Measurements from ENCODE around the gene PWWP2B.

The PWWP2B gene

DNA sequence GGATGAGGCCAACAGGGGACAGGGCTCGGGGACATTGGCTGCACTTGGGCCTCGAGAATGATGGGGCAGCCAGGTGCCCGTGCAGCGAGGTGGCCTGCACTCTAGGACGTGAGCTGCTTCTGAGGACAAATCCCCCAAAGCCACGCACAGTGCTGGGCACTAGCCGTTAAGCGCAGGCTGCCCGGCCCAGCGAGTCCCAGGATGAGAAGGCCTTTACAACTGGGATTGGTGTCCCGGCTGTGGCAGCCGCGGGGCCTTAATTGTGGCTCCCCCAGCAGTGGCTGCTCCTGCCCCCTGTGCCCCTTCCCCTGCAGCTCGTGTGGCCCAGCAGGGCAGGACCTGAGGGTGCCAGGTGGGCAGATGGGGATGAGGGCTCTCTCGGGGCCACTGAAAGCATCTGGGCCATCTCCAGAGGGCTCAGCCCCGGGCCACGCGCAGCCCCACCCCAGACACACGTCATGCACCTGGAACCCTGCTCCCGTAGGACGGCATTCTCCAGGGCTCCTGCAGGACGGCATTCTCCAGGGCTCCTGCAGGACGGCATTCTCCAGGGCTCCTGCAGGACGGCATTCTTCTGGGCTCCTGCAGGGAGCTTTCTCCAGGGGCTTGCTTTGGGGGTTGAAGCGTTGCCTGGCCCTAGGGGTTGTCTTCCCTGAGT, 6.6 kb downstream of the PWWP2B start:
- peaks cover 4% of the 10 kb centered on the region; the same call in 1 of the 2 replicates for H3K79me2 ChIP-seq (ENCODE audit: control insufficient read depth, low read length)
- H3K27ac ChIP-seq (ENCODE audit: low read depth, low read length) = no peak overlapping the region
- no peak for TF ChIP-seq EZH2phosphoT487 (IDR thresholded peaks at IDR 0.05; ENCODE audit: borderline replicate concordance, low read length)
- TF ChIP-seq, protein P1, sequence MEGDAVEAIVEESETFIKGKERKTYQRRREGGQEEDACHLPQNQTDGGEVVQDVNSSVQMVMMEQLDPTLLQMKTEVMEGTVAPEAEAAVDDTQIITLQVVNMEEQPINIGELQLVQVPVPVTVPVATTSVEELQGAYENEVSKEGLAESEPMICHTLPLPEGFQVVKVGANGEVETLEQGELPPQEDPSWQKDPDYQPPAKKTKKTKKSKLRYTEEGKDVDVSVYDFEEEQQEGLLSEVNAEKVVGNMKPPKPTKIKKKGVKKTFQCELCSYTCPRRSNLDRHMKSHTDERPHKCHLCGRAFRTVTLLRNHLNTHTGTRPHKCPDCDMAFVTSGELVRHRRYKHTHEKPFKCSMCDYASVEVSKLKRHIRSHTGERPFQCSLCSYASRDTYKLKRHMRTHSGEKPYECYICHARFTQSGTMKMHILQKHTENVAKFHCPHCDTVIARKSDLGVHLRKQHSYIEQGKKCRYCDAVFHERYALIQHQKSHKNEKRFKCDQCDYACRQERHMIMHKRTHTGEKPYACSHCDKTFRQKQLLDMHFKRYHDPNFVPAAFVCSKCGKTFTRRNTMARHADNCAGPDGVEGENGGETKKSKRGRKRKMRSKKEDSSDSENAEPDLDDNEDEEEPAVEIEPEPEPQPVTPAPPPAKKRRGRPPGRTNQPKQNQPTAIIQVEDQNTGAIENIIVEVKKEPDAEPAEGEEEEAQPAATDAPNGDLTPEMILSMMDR (IDR thresholded peaks at IDR 0.05; ENCODE audit: low read depth, low read length, poor library complexity, severe bottlenecking) = no peak
- peaks cover 9% of the 10 kb centered on the region; the same call in 1 of the 2 replicates for H3K4me1 ChIP-seq (ENCODE audit: control insufficient read depth, low read length)
- H3K36me3 ChIP-seq (ENCODE audit: control insufficient read depth, low read length) = no peaks in the 10 kb centered on the region
- H3F3A ChIP-seq (ENCODE audit: control insufficient read depth, insufficient read depth) = no peaks in the 10 kb centered on the region
- H3K27me3 ChIP-seq (ENCODE audit: control insufficient read depth, low read length) = no peaks in the 10 kb centered on the region
- no peak overlapping the region for H3K4me3 ChIP-seq (ENCODE audit: low read length)
- no peaks in the 10 kb centered on the region for H4K20me1 ChIP-seq (ENCODE audit: control insufficient read depth, insufficient read depth, low read depth, low read length)
- H3K9me2 ChIP-seq (replicated peaks; ENCODE audit: control insufficient read depth, low read length) = no peaks in the 10 kb centered on the region
- no peaks in the 10 kb centered on the region for H3K9me3 ChIP-seq (ENCODE audit: control insufficient read depth, insufficient read depth, low read length)
- no peak overlapping the region for H3K4me2 ChIP-seq (ENCODE audit: low read length)

DNA sequence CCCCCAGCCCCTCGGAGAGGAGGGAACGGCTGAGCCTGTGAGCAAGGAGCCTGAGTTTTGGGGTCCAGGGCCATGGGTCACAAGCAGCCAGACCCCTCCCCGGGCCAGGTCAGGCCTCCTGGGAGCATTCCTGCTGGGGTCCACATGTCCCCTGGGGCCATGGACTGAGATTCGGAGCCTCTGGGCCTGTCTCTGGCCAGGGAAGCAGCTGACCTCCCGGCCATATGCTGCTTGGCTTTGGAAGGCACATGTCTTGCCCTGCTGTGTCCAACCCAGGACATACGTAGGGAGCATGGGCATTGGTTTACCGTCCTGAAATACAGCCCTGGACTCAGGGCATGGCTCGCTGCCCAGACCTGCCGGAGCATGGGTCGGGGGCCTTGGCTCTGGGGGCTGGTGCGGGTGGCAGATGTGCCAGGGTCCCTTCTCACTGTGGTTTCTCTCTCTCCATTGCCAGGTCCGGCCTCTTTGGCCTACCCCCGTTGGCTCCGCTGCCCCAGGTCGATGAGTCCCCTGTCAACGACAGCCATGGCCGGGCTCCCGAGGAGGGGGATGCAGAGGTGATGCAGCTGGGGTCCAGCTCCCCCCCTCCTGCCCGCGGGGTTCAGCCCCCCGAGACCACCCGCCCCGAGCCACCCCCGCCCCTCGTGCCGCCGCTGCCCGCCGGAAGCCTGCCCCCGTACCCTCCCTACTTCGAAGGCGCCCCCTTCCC, 7.3 kb downstream of the PWWP2B start:
- H3K36me3 ChIP-seq (ENCODE audit: control insufficient read depth, low read length) = no peaks in the 10 kb centered on the region
- H3F3A ChIP-seq (ENCODE audit: control insufficient read depth, insufficient read depth) = no peaks in the 10 kb centered on the region
- no peaks in the 10 kb centered on the region for H3K9me2 ChIP-seq (replicated peaks; ENCODE audit: control insufficient read depth, low read length)
- no peak for TF ChIP-seq EZH2phosphoT487 (IDR thresholded peaks at IDR 0.05; ENCODE audit: borderline replicate concordance, low read length)
- TF ChIP-seq, protein P1 (IDR thresholded peaks at IDR 0.05; ENCODE audit: low read depth, low read length, poor library complexity, severe bottlenecking) = no peak
- no peak overlapping the region for H3K4me2 ChIP-seq (ENCODE audit: low read length)
- H3K27me3 ChIP-seq (ENCODE audit: control insufficient read depth, low read length) = no peaks in the 10 kb centered on the region
- no peak overlapping the region for H3K4me3 ChIP-seq (ENCODE audit: low read length)
- H3K79me2 ChIP-seq (ENCODE audit: control insufficient read depth, low read length) = peaks cover 4% of the 10 kb centered on the region; the same call in 1 of the 2 replicates
- H3K9me3 ChIP-seq (ENCODE audit: control insufficient read depth, insufficient read depth, low read length) = no peaks in the 10 kb centered on the region
- no peak overlapping the region for H3K27ac ChIP-seq (ENCODE audit: low read depth, low read length)
- H4K20me1 ChIP-seq (ENCODE audit: control insufficient read depth, insufficient read depth, low read depth, low read length) = no peaks in the 10 kb centered on the region
- H3K4me1 ChIP-seq (ENCODE audit: control insufficient read depth, low read length) = peaks cover 9% of the 10 kb centered on the region; the same call in 1 of the 2 replicates

- TF ChIP-seq EZH2phosphoT487 (IDR thresholded peaks at IDR 0.05; ENCODE audit: borderline replicate concordance, low read length) = no peak
- TF ChIP-seq, protein P1 (IDR thresholded peaks at IDR 0.05; ENCODE audit: low read depth, low read length, poor library complexity, severe bottlenecking) = no peak
- Histone ChIP-seq H3K4me2 (ENCODE audit: low read length) (no peak overlapping the region), H3K9me2 (replicated peaks; ENCODE audit: control insufficient read depth, low read length) (no peaks in the 10 kb centered on the region), H3K79me2 (ENCODE audit: control insufficient read depth, low read length) (peaks cover 4% of the 10 kb centered on the region; the same call in 1 of the 2 replicates), H3K27me3 (ENCODE audit: control insufficient read depth, low read length) (no peaks in the 10 kb centered on the region), H4K20me1 (ENCODE audit: control insufficient read depth, insufficient read depth, low read depth, low read length) (no peaks in the 10 kb centered on the region), H3K27ac (ENCODE audit: low read depth, low read length) (no peak overlapping the region), H3K9me3 (ENCODE audit: control insufficient read depth, insufficient read depth, low read length) (no peaks in the 10 kb centered on the region), H3F3A (ENCODE audit: control insufficient read depth, insufficient read depth) (no peaks in the 10 kb centered on the region), H3K4me3 (ENCODE audit: low read length) (no peak overlapping the region), H3K4me1 (ENCODE audit: control insufficient read depth, low read length) (peaks cover 9% of the 10 kb centered on the region; the same call in 1 of the 2 replicates), H3K36me3 (ENCODE audit: control insufficient read depth, low read length) (no peaks in the 10 kb centered on the region)
Observed at GRCh38 chr10:132404911-132405462, 8.0 kb downstream of the PWWP2B start.
